GM12878 (cell line): Measurements from ENCODE around the gene PTGS1. TPM values are rescaled to one million over a fixed set of nuclear protein-coding genes. Genes with fewer than 3 reads are reported as not detected.

Experiments used
- ATAC-seq: fragments of 200-7000 bp; cut with Tn5 transposase; 3 replicates; pipeline ENCODE4 v1.9.1; 2020; ENCODE audit warnings: mild to moderate bottlenecking, moderate library complexity
- BruUV-seq: library from RNA; stranded (reverse); fragments of 400-500 nt; replicated peaks from 2 replicates; lab custom pipeline; 2021; lab: Mats Ljungman, UMichigan
- CTCF ChIA-PET: fragments of 300-600 bp; sonication (Branson Sonifier 250); formaldehyde crosslinking; extraction: SDS; loops from one replicate; lab custom pipeline; 2021; ENCODE audit warnings: inconsistent platforms; lab: Yijun Ruan, JAX
- POLR2A ChIA-PET: fragments of 350-600 bp; formaldehyde crosslinking; extraction: SDS; loops from one replicate; lab custom pipeline; 2021; ENCODE audit warnings: inconsistent platforms; lab: Charles Lee
- RAD21 ChIA-PET: fragments of 300-600 bp; sonication (Branson Sonifier 250); formaldehyde crosslinking; loops from one replicate; lab custom pipeline; 2023; ENCODE audit warnings: antibody characterized with exemption; ENCODE audit not compliant: unreplicated experiment; lab: Charles Lee
- SMC1A ChIA-PET: fragments of 300-600 bp; sonication (Branson Sonifier 250); formaldehyde crosslinking; loops from one replicate; lab custom pipeline; 2023; ENCODE audit not compliant: unreplicated experiment, uncharacterized antibody; lab: Charles Lee
- DNase-seq: peaks from one replicate; pipeline ENCODE4 v3.0.0-alpha.2; 2011; ENCODE audit warnings: low read depth, low spot score
- FAIRE-seq: peaks from 3 replicates; lab custom pipeline; 2011; peaks lifted over from hg19 to GRCh38; lab: Jason Lieb, UNC
- H2AFZ ChIP-seq: 2 replicates; pipeline ENCODE4 v1.6.0; 2011; ENCODE audit warnings: low read depth, low read length, control low read depth; ENCODE audit not compliant: control insufficient read depth
- H3K27ac ChIP-seq: 2 replicates; pipeline ENCODE4 v1.5.1; 2011; ENCODE audit warnings: control low read depth; ENCODE audit not compliant: control insufficient read depth, insufficient read depth
- H3K27me3 ChIP-seq, 2 experiments: replicated peaks in 1 of 2; 2 replicates each; pipeline versions ENCODE4 v1.6.0 to v1.6.1; 2011; ENCODE audit warnings: low read length in 1 of 2; ENCODE audit not compliant: control insufficient read depth in 2 of 2, insufficient read depth in 2 of 2
- H3K36me3 ChIP-seq, 2 experiments: 2 replicates each; pipeline ENCODE4 v1.5.1; 2011; ENCODE audit warnings: low read length in 1 of 2; ENCODE audit not compliant: control insufficient read depth in 2 of 2, insufficient read depth in 2 of 2
- H3K4me1 ChIP-seq: 2 replicates; pipeline ENCODE4 v1.6.1; 2011; ENCODE audit warnings: mild to moderate bottlenecking, low read length, moderate library complexity, mixed read lengths; ENCODE audit not compliant: control insufficient read depth, insufficient read depth
- H3K4me2 ChIP-seq: 2 replicates; pipeline ENCODE4 v1.6.0; 2011; ENCODE audit warnings: control low read depth; ENCODE audit not compliant: control insufficient read depth, insufficient read depth
- H3K4me3 ChIP-seq: fragments of 200-600 bp; sonication (generic); 2 replicates; pipeline ENCODE4 v1.5.1; 2016
- H3K79me2 ChIP-seq: 2 replicates; pipeline ENCODE4 v1.6.0; 2011; ENCODE audit warnings: low read length; ENCODE audit not compliant: control insufficient read depth, insufficient read depth
- H3K9ac ChIP-seq: 2 replicates; pipeline ENCODE4 v1.8.0; 2011; ENCODE audit warnings: low read length, control low read depth, mixed read lengths; ENCODE audit not compliant: control insufficient read depth, insufficient read depth
- H3K9me3 ChIP-seq: replicated peaks from 3 replicates; pipeline ENCODE4 v1.5.1; 2011; ENCODE audit warnings: mild to moderate bottlenecking, low read length; ENCODE audit not compliant: control insufficient read depth, insufficient read depth
- H4K20me1 ChIP-seq: 2 replicates; pipeline ENCODE4 v1.6.0; 2011; ENCODE audit not compliant: control insufficient read depth, insufficient read depth
- BMI1 ChIP-seq: fragments of 450-650 bp; IDR thresholded peaks from 2 replicates; pipeline ENCODE4 v1.6.1; 2016; ENCODE audit warnings: mild to moderate bottlenecking, moderate library complexity, borderline replicate concordance
- CREM ChIP-seq: IDR thresholded peaks from 2 replicates; pipeline ENCODE4 v1.6.1; 2014; ENCODE audit warnings: antibody characterized with exemption, low read depth
- EGR1 ChIP-seq, 2 experiments: IDR thresholded peaks; 1 replicate in 1 of 2; 2 replicates in 1 of 2; pipeline ENCODE4 v1.6.1; 2011 to 2012; ENCODE audit warnings: low read depth in 2 of 2, low read length in 2 of 2, borderline replicate concordance in 1 of 2, mild to moderate bottlenecking in 1 of 2, moderate library complexity in 1 of 2
- PAX5 ChIP-seq: IDR thresholded peaks from 2 replicates; pipeline ENCODE4 v1.6.1; 2011; ENCODE audit warnings: low read depth, low read length, borderline replicate concordance
- RB1 ChIP-seq: fragments of 450-650 bp; formaldehyde crosslinking; IDR thresholded peaks from 2 replicates; pipeline ENCODE4 v1.6.1; 2017; ENCODE audit warnings: mild to moderate bottlenecking, borderline replicate concordance
- TBL1XR1 ChIP-seq: IDR thresholded peaks from 2 replicates; pipeline ENCODE4 v1.6.1; 2012; ENCODE audit warnings: low read depth, low read length, improper control_type of control experiment
- YY1 ChIP-seq: IDR thresholded peaks from 2 replicates; pipeline ENCODE4 v1.6.1; 2011; ENCODE audit warnings: low read depth, mild to moderate bottlenecking, low read length
- WGBS: methylation state at CpG from one replicate; pipeline ENCODE4 v1.1.6; 2016; ENCODE audit warnings: low lambda C conversion rate; ENCODE audit not compliant: insufficient replicate concordance, insufficient coverage; ENCODE audit errors: missing lambda C conversion rate; 5-methylcytosine and 5-hydroxymethylcytosine counted together
- in situ Hi-C: fragments of 300-500 bp; cut with MboI; formaldehyde crosslinking; loops from 9 replicates; pipeline ENCODE4 v1.14.3; 2018; ENCODE audit warnings: mixed read lengths
- intact Hi-C: fragments of 100-400 bp; cut with micrococcal nuclease; formaldehyde crosslinking; loops from one replicate; pipeline ENCODE4 v1.14.2; 2022; ENCODE audit not compliant: unreplicated experiment
- polyA plus RNA-seq, 11 experiments: library from polyadenylated mRNA; depleted of rRNA in 4 of 11; unstranded in 6 of 11; stranded (reverse) in 5 of 11; fragments of >200 nt; fragmentation: Nextera tagmentation in 4 of 11; fragmentation: Illumina TruSeq in 1 of 11; extraction: Ambion mirVana in 4 of 11; extraction: Trizol in 1 of 11; gene quantifications; 1 replicate in 1 of 11; 2 replicates in 10 of 11; pipeline versions ENCODE4 v1.2.1 to v1.2.3, GENCODE V29; 2011 to 2016; ENCODE audit warnings: inconsistent platforms in 2 of 11, missing spikeins in 2 of 11, low read depth in 1 of 11
- total RNA-seq, 4 experiments: library from RNA; depleted of rRNA in 3 of 4; stranded (reverse); fragments of >200 nt in 3 of 4; fragmentation: Illumina TruSeq in 1 of 4; extraction: Trizol in 1 of 4; gene quantifications; 2 replicates each; pipeline versions ENCODE4 v1.2.1 to v1.2.3, GENCODE V29; 2013 to 2021
- TF ChIP-seq, protein P1 (sequence below): IDR thresholded peaks from 2 replicates; pipeline ENCODE4 v1.6.1; 2012; ENCODE audit warnings: low read length, inconsistent platforms
- TF ChIP-seq, protein P2 (sequence below): fragments of 450-650 bp; IDR thresholded peaks from 2 replicates; pipeline ENCODE4 v1.6.1; 2017; ENCODE audit warnings: mild to moderate bottlenecking
- TF ChIP-seq, protein P3 (sequence below): IDR thresholded peaks from 2 replicates; pipeline ENCODE4 v1.6.1; 2012; ENCODE audit warnings: improper control_type of control experiment, low read depth, low read length; ENCODE audit not compliant: insufficient replicate concordance
- TF ChIP-seq, protein P4 (sequence below): fragments of 450-650 bp; IDR thresholded peaks from 2 replicates; pipeline ENCODE4 v1.6.1; 2018; ENCODE audit warnings: mild to moderate bottlenecking, low read depth, moderate library complexity; ENCODE audit not compliant: partially characterized antibody

PTGS1 gene
- total and polyA plus RNA-seq, 10 of the 15 experiments (the other 5 are each of a cell fraction or from before 2014, with no cell fraction given) = 0.16 to 2.8 (median 0.96) TPM

DNA sequence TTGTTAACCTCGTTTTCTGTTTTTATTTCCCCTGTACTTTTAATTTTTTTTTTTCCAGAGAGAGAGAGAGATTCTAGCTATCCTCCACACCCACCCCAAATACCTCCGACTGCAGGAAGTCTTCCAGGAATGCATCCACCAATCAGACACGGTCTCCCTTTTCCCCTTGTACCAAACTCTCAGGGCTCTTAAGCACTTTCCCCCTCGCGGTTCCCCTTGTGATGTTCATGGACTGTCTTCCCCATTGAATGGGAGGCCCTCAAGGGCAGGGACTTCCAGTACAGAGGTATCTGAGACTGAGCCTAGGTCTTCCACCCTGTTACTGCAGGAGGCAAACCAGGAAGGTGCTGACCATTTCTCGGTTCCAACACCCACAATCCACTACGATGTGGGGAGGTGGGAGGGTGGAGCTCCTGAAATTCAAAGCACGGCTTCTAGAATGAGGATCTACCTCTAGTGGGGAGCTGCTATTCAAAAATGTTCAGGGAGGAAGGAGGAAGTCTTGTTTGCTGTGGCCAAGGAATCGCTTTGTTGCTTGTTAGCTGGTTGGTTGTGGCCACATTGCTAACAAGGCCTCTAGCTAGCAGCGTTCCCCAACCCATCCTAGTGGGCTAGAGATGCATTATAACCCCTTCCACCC is 37.5 kb upstream of the PTGS1 start:
- no peak for ATAC-seq
- intact Hi-C loops = no loop called here
- CTCF ChIA-PET = interaction anchor here (0.8 kb wide), 1 partner anchor 10 kb away, joined by 3 read pairs; no protein-coding TSS in a partner anchor
- no TSS peak for BruUV-seq
- H3K27ac ChIP-seq = no peak overlapping the region
- in situ Hi-C loops = no loop called here
- WGBS = 62% methylated on average over 10 of the region's 10 CpGs
- no peak for DNase-seq
- no peaks in the 10 kb centered on the region for H4K20me1 ChIP-seq
- POLR2A ChIA-PET = no interaction called here
- no peaks in the 10 kb centered on the region for H3K9me3 ChIP-seq
- H3K4me3 ChIP-seq = no peak overlapping the region
- no peak overlapping the region for H2AFZ ChIP-seq
- no peaks in the 10 kb centered on the region; a peak in 2 of 4 replicates for H3K36me3 ChIP-seq
- SMC1A ChIA-PET = no interaction called here
- H3K4me1 ChIP-seq = no peaks in the 10 kb centered on the region
- no peak overlapping the region for H3K9ac ChIP-seq
- H3K79me2 ChIP-seq = no peaks in the 10 kb centered on the region
- H3K27me3 ChIP-seq = no peaks in the 10 kb centered on the region
- H3K4me2 ChIP-seq = no peak overlapping the region
- RAD21 ChIA-PET = no interaction called here
- no peak for FAIRE-seq
- TF ChIP-seq, protein P1, sequence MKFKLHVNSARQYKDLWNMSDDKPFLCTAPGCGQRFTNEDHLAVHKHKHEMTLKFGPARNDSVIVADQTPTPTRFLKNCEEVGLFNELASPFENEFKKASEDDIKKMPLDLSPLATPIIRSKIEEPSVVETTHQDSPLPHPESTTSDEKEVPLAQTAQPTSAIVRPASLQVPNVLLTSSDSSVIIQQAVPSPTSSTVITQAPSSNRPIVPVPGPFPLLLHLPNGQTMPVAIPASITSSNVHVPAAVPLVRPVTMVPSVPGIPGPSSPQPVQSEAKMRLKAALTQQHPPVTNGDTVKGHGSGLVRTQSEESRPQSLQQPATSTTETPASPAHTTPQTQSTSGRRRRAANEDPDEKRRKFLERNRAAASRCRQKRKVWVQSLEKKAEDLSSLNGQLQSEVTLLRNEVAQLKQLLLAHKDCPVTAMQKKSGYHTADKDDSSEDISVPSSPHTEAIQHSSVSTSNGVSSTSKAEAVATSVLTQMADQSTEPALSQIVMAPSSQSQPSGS = no peak
- TF ChIP-seq BMI1 = no peak
- no peak for TF ChIP-seq CREM
- no peak for TF ChIP-seq RB1
- TF ChIP-seq, protein P2, sequence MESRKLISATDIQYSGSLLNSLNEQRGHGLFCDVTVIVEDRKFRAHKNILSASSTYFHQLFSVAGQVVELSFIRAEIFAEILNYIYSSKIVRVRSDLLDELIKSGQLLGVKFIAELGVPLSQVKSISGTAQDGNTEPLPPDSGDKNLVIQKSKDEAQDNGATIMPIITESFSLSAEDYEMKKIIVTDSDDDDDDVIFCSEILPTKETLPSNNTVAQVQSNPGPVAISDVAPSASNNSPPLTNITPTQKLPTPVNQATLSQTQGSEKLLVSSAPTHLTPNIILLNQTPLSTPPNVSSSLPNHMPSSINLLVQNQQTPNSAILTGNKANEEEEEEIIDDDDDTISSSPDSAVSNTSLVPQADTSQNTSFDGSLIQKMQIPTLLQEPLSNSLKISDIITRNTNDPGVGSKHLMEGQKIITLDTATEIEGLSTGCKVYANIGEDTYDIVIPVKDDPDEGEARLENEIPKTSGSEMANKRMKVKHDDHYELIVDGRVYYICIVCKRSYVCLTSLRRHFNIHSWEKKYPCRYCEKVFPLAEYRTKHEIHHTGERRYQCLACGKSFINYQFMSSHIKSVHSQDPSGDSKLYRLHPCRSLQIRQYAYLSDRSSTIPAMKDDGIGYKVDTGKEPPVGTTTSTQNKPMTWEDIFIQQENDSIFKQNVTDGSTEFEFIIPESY = no peak
- no peak for TF ChIP-seq PAX5
- no peak for TF ChIP-seq TBL1XR1
- no peak for TF ChIP-seq YY1
- TF ChIP-seq, protein P3, sequence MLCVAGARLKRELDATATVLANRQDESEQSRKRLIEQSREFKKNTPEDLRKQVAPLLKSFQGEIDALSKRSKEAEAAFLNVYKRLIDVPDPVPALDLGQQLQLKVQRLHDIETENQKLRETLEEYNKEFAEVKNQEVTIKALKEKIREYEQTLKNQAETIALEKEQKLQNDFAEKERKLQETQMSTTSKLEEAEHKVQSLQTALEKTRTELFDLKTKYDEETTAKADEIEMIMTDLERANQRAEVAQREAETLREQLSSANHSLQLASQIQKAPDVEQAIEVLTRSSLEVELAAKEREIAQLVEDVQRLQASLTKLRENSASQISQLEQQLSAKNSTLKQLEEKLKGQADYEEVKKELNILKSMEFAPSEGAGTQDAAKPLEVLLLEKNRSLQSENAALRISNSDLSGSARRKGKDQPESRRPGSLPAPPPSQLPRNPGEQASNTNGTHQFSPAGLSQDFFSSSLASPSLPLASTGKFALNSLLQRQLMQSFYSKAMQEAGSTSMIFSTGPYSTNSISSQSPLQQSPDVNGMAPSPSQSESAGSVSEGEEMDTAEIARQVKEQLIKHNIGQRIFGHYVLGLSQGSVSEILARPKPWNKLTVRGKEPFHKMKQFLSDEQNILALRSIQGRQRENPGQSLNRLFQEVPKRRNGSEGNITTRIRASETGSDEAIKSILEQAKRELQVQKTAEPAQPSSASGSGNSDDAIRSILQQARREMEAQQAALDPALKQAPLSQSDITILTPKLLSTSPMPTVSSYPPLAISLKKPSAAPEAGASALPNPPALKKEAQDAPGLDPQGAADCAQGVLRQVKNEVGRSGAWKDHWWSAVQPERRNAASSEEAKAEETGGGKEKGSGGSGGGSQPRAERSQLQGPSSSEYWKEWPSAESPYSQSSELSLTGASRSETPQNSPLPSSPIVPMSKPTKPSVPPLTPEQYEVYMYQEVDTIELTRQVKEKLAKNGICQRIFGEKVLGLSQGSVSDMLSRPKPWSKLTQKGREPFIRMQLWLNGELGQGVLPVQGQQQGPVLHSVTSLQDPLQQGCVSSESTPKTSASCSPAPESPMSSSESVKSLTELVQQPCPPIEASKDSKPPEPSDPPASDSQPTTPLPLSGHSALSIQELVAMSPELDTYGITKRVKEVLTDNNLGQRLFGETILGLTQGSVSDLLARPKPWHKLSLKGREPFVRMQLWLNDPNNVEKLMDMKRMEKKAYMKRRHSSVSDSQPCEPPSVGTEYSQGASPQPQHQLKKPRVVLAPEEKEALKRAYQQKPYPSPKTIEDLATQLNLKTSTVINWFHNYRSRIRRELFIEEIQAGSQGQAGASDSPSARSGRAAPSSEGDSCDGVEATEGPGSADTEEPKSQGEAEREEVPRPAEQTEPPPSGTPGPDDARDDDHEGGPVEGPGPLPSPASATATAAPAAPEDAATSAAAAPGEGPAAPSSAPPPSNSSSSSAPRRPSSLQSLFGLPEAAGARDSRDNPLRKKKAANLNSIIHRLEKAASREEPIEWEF = no peak
- TF ChIP-seq, protein P4, sequence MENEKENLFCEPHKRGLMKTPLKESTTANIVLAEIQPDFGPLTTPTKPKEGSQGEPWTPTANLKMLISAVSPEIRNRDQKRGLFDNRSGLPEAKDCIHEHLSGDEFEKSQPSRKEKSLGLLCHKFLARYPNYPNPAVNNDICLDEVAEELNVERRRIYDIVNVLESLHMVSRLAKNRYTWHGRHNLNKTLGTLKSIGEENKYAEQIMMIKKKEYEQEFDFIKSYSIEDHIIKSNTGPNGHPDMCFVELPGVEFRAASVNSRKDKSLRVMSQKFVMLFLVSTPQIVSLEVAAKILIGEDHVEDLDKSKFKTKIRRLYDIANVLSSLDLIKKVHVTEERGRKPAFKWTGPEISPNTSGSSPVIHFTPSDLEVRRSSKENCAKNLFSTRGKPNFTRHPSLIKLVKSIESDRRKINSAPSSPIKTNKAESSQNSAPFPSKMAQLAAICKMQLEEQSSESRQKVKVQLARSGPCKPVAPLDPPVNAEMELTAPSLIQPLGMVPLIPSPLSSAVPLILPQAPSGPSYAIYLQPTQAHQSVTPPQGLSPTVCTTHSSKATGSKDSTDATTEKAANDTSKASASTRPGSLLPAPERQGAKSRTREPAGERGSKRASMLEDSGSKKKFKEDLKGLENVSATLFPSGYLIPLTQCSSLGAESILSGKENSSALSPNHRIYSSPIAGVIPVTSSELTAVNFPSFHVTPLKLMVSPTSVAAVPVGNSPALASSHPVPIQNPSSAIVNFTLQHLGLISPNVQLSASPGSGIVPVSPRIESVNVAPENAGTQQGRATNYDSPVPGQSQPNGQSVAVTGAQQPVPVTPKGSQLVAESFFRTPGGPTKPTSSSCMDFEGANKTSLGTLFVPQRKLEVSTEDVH = no peak
- no peak for TF ChIP-seq EGR1 (IDR thresholded peaks at IDR 0.05; ENCODE audit: borderline replicate concordance in 1 of 2, low read depth in 2 of 2, low read length in 2 of 2)
